Esophagus squamous epithelium (tissue), 5 donors: ENCODE measurements around the gene SLC44A1. TPM values are rescaled to one million over a fixed set of nuclear protein-coding genes. Genes with fewer than 3 reads are reported as not detected.

Experiments
- DNase-seq: peaks from one replicate; lab custom pipeline; 2025; lab: John Stamatoyannopoulos, UW
- H3K27ac ChIP-seq, 4 donors: fragments of 200-600 bp; sonication (generic); one replicate each; pipeline ENCODE4 v1.5.1; 2016 to 2019; ENCODE audit warnings: mild to moderate bottlenecking in 1 of 4
- H3K27me3 ChIP-seq, 4 donors: fragments of 200-600 bp; sonication (generic); 1 replicate in 3 of 4; 2 replicates in 1 of 4; pipeline versions ENCODE4 v1.5.1 to v1.6.0; 2017 to 2021; ENCODE audit warnings: antibody characterized with exemption in 1 of 4
- H3K36me3 ChIP-seq, 3 donors: fragments of 200-600 bp; sonication (generic); one replicate each; pipeline ENCODE4 v1.5.1; 2016 to 2019
- H3K4me1 ChIP-seq, 3 donors: fragments of 200-600 bp; sonication (generic); one replicate each; pipeline ENCODE4 v1.5.1; 2017 to 2019
- H3K4me3 ChIP-seq, 4 donors: fragments of 200-600 bp; sonication (generic); 1 replicate in 3 of 4; 2 replicates in 1 of 4; pipeline ENCODE4 v1.5.1; 2016 to 2019; ENCODE audit warnings: mild to moderate bottlenecking in 2 of 4, moderate library complexity in 1 of 4
- H3K9me3 ChIP-seq, 3 donors: fragments of 200-600 bp; sonication (generic); one replicate each; pipeline ENCODE4 v1.5.1; 2016 to 2019
- CTCF ChIP-seq, 6 experiments: fragments of 450-650 bp in 4 of 6; fragments of 200-600 bp in 2 of 6; sonication (generic) in 2 of 6; IDR thresholded peaks; one replicate each; pipeline ENCODE4 v1.5.1; 2016 to 2019; ENCODE audit warnings: antibody characterized with exemption in 6 of 6, mild to moderate bottlenecking in 4 of 6, moderate library complexity in 4 of 6
- POLR2A ChIP-seq, 4 donors: fragments of 450-650 bp; IDR thresholded peaks; one replicate each; pipeline ENCODE4 v1.6.1; 2017; ENCODE audit warnings: antibody characterized with exemption in 4 of 4, mild to moderate bottlenecking in 4 of 4, moderate library complexity in 3 of 4
- WGBS, 2 donors: methylation state at CpG; one replicate each; pipeline ENCODE4 v1.1.5; 2018; 5-methylcytosine and 5-hydroxymethylcytosine counted together
- intact Hi-C: fragments of 100-400 bp; cut with DNase I; formaldehyde crosslinking; loops from one replicate; pipeline ENCODE4 v1.15.0; 2022
- total RNA-seq, 4 donors: library from RNA; depleted of rRNA; stranded (reverse); fragments of >200 nt; gene quantifications; one replicate each; pipeline ENCODE4 v1.1.0, GENCODE V29; 2016
- donor health status: DM: yes; HTN: yes; CAD: no.

Gene SLC44A1
- total RNA-seq, 4 donors from 2014 or later, result 19.9 to 52.9 (median 37.8) TPM

- Histone ChIP-seq H3K9me3 (no peaks in the 10 kb centered on the region), H3K36me3 (peaks cover 0 to 18% (median 0%) of the 10 kb centered on the region in 3 donors), H3K27ac (no peak overlapping the region), H3K27me3 (no peaks in the 10 kb centered on the region), H3K4me1 (no peaks in the 10 kb centered on the region), H3K4me3 (no peak overlapping the region)
- TF ChIP-seq POLR2A (IDR thresholded peaks at IDR 0.05), result no peak
- TF ChIP-seq CTCF (IDR thresholded peaks at IDR 0.05), result no peak
- DNase-seq, result no peak
- intact Hi-C loops, result no loop called here
- 89 to 90% methylated on average over 4 of the region's 4 CpGs for WGBS, 2 donors
These were observed 74.3 kb downstream of the SLC44A1 start for GRCh38 chr9:105318729-105319191.

GRCh38 chr9:105319202-105319813 is 74.9 kb downstream of the SLC44A1 start:
- intact Hi-C loops, result no loop called here
- TF ChIP-seq CTCF (IDR thresholded peaks at IDR 0.05) (no peak), POLR2A (IDR thresholded peaks at IDR 0.05) (no peak)
- 83 to 97% methylated on average over 4 to 5 of the region's 5 CpGs for WGBS, 2 donors

GRCh38 chr9:105320568-105320967 is 76.1 kb downstream of the SLC44A1 start:
- WGBS, 2 donors, result 90 to 93% methylated on average over 3 of the region's 3 CpGs
- TF ChIP-seq POLR2A (IDR thresholded peaks at IDR 0.05), result no peak
- no peak for TF ChIP-seq CTCF (IDR thresholded peaks at IDR 0.05)
- Histone ChIP-seq H3K27me3 (no peaks in the 10 kb centered on the region), H3K27ac (no peak overlapping the region), H3K4me3 (no peak overlapping the region), H3K4me1 (no peaks in the 10 kb centered on the region), H3K9me3 (no peaks in the 10 kb centered on the region), H3K36me3 (peaks cover 0 to 21% (median 0%) of the 10 kb centered on the region in 3 donors)
- no peak for DNase-seq
- intact Hi-C loops, result no loop called here

More at GRCh38 chr9:105319202-105319813, 74.9 kb downstream of the SLC44A1 start:
- H3K27ac ChIP-seq, result no peak overlapping the region
- no peaks in the 10 kb centered on the region for H3K27me3 ChIP-seq
- H3K4me1 ChIP-seq, result no peaks in the 10 kb centered on the region
- no peaks in the 10 kb centered on the region for H3K9me3 ChIP-seq
- no peak overlapping the region for H3K4me3 ChIP-seq
- peaks cover 0 to 21% (median 0%) of the 10 kb centered on the region in 3 donors for H3K36me3 ChIP-seq
- DNase-seq, result no peak

- Histone ChIP-seq H3K27ac (no peak overlapping the region), H3K36me3 (peaks cover 0 to 4% (median 0%) of the 10 kb centered on the region in 3 donors), H3K4me3 (no peak overlapping the region), H3K4me1 (peaks cover 0 to 13% (median 5%) of the 10 kb centered on the region in 3 donors), H3K9me3 (no peaks in the 10 kb centered on the region), H3K27me3 (no peaks in the 10 kb centered on the region)
- TF ChIP-seq POLR2A (IDR thresholded peaks at IDR 0.05) (no peak), CTCF (IDR thresholded peaks at IDR 0.05) (no peak)
- no peak for DNase-seq
- intact Hi-C loops, result no loop called here
- WGBS, 2 donors, result 89 to 93% methylated on average over 3 of the region's 3 CpGs
These were observed 83.8 kb downstream of the SLC44A1 start for GRCh38 chr9:105328296-105328695.

GRCh38 chr9:105328872-105329718 is 84.6 kb downstream of the SLC44A1 start:
- intact Hi-C loops, result no loop called here
- DNase-seq, result no peak
- no peak for TF ChIP-seq CTCF (IDR thresholded peaks at IDR 0.05)
- TF ChIP-seq POLR2A (IDR thresholded peaks at IDR 0.05), result no peak

More at GRCh38 chr9:105328872-105329718, 84.6 kb downstream of the SLC44A1 start:
- Histone ChIP-seq H3K27ac (no peak overlapping the region), H3K27me3 (no peaks in the 10 kb centered on the region), H3K4me3 (no peak overlapping the region), H3K9me3 (no peaks in the 10 kb centered on the region), H3K4me1 (peaks cover 0 to 13% (median 5%) of the 10 kb centered on the region in 3 donors), H3K36me3 (no peaks in the 10 kb centered on the region)
- WGBS, 2 donors, result 77 to 81% methylated on average over 12 of the region's 12 CpGs
